Inferior parietal cortex (tissue), 1 donor: ENCODE data around the gene ESPNL.

Experiments used
- DNase-seq: peaks from one replicate; pipeline ENCODE4 v3.0.0-alpha.2; 2016; ENCODE audit errors: extremely low spot score

ESPNL gene

DNA sequence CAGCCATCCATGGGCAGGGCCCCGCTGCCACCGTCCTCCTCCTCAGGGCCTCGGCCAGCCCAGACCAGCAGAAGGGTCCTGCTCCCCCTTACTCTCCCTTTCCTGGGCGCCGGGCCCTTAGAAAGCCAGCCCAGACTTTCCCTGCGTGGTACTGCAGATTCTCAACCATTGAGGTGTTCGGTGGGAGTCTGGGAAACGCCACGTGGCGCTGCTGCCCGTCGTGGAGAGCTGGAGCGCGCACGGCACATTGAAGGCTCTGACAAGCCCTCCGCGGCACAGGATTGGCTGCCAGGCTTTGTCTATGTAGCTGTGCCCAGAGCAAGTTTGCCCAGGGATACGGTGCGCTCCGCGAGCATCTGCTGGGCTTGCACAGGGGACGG is 27.9 kb downstream of the ESPNL start:
- no peak for DNase-seq

DNA sequence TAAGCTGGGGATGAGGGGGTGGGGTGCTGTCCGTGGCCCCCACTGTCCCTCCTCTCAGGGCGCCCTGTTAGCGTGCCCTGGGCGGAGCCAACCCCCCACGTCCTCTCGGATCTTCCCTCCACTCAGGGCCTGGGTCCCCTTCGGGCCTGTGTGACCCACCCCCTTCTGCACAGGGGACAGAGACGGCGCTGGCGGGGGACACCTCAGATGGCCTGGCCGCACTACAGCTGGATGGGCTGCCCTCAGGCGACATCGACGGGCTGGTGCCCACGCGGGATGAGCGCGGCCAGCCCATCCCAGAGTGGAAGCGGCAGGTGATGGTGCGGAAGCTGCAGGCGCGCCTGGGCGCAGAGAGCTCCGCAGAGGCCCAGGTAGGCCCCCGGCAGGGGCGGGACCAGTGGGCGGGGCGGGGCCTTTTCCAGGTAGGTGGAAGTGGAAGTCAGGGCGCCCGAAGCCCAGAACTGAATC is 28.4 kb downstream of the ESPNL start:
- no peak for DNase-seq

DNA sequence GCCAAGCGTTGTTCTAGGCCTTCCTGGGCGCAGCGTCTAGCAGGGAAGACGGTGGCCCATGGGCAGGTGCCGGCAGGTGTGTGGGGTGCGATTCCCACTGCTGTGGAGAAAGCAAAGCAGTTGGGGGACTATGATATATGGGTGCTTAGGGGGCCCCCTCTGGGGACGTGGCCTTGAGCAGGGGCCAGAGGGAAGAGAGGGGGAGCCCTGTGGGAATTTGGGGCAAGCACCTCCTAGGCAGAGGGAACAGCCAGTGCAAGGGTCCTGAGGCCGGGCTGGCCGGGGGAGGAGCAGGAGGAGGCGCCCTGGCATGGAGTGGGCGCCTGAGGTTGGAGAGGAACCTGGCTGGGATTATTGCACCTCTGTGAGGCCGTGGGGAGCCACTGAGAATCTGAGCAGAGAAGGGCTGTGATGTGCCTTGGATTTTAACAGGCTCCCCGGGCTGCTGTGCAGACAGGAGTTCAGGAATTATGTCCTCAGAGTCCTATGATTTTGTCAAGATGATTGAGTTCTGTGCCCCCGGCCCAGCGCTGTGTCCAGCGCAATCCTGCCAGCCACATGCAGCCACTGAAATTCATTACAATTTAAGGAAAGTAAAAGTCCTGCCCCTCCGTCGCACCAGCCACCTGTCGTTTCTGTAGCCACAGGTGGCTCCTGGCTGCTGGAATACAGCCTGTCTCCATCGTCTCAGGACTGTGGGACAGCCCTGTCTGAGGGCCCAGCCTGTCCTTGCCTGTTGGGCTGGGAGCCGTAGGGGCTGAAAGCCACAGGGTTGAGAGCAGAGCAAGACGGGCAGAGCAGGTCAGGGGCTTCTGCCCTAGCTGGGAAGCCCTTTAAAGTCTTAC is 29.2 kb downstream of the ESPNL start:
- DNase-seq, result no peak

- DNase-seq, result no peak
These were observed 30.1 kb downstream of the ESPNL start for GRCh38 chr2:238130111-238130695.

- DNase-seq, result no peak
These were observed 30.8 kb downstream of the ESPNL start for GRCh38 chr2:238130696-238131628.

GRCh38 chr2:238131761-238132462 is 31.8 kb downstream of the ESPNL start:
- DNase-seq, result no peak

GRCh38 chr2:238132463-238133450 is 32.6 kb downstream of the ESPNL start:
- no peak for DNase-seq

GRCh38 chr2:238133499-238134392 is 33.6 kb downstream of the ESPNL start:
- DNase-seq, result no peak

DNA sequence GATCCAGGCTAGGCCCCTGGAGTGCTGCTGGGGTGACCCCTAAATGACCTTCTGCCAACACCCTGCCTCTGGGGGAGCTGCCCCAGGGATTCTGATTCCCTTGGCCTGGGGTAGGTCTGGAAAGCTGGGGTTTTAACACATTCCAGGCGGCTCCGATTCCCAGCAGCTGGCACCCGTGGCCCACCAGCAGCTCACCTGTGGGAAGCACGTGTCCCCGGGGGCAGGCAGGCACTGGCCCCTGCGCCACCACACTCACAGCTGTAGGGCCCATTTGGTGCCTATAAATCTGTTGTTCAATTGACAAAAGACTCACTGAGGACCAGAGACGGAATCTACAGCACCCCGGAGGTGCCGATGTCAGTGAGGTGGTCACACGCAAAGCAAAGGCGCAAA is 34.2 kb downstream of the ESPNL start:
- no peak for DNase-seq

GRCh38 chr2:238135601-238136150 is 35.5 kb downstream of the ESPNL start:
- DNase-seq, result no peak

- no peak for DNase-seq
These were observed 36.8 kb downstream of the ESPNL start for GRCh38 chr2:238136820-238137537.

DNA sequence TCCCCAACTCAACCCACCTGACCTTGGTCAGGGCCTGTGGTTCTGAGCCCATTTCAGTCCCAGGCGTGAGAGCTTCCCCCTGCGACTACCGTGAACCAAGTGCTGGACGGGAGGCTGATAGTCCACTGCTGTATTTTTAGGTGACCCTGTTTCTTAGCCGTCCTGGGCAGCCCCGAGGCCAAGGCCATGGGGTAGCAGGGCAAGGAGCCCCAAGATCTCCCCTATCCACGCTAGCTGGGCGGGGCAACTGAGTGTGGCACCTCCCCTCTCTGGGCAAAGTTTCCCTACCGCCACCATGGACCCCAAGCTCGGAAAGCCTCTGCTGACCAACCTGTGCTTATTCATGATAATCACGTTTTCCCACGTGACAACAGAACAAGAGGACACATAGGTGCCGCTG is 37.7 kb downstream of the ESPNL start:
- no peak for DNase-seq

DNA sequence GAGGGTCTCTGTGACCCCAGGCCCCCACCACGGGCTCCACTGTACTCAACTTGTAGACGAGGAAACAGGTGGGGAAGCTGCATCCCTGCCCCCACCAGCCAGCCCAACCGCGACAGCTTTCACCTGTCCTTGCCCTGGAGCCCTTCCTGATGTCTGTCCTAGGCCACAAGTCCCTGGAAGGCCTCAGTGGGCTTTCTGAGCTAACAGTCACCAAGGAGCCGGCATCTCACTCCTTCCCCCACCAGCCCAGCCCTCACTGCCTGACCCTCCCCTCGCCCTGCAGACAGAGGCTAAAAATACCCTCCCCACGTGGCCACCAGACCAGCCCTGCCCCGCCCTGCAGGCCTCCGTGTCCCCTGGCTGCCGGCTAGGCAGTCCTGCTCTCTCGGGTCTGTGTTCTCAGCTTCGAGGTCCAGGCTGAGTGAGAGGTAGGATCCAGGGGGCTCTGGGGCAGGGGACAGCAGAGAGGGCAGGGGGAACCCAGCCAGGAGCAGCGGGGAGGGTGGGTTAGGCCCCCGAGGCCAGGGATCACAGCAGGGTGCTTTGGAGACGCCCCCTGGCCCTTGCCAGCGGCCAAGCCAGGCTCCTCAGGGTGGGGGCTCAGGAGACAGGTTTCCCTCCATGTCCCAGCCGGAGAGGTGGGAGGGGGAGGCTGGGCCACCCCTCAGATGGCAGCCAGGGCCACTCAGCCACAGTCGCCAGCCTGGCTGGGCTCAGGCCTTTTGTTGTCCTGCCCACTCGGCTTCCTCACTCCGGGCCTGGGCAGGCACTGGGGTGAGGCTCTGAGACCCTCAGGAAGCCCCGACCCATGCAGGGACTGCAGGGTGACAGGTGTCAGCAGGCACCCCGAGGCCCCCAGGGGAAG is 38.4 kb downstream of the ESPNL start, which contains the start of gene KLHL30:
KLHL30 (plus strand) TSS at position 338 of the 865 bp plus-strand sequence. CDS start 2,087 bp downstream, outside the sequence.
- no peak for DNase-seq

DNA sequence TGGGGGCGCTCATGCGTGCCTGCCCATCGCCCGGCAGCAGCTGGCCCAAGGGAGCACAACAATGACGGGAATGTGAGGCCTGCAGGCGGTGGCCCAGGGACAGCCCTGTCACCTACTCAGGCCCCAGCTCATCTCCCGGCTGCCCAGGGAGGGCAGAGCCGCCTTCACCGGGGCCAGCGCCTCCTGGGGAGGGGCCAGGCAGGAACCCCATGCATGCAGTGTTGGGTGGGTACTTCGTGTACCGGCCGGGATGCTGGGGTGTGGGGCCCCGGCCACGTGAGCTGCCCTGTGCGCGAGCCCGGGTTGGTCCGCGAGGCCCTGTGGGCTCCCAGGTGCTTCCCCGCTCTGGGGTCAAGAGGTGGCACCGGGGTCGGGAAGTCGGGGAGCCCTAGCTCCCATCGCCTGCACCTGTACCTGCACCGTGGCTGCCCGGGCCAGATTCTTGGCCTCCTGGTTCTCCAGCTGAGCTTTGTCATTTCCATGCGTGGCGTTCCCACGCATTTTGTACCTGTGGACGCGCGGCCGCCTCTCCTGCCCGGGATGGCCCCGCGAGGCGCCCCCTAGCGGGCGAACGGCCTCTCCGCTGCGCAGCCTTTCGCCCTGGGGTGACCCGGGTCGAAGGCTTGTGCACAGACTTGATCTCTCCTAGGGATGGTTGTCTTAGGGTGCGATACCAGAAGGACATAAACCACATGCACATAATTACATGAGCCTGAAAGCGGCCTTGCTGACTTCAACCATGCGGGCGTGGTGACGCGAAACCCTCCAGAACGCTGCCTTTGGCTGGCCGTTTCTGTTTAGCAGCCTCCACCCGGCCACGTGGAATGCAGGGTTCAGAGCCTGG is 39.3 kb downstream of the ESPNL start:
- no peak for DNase-seq

DNA sequence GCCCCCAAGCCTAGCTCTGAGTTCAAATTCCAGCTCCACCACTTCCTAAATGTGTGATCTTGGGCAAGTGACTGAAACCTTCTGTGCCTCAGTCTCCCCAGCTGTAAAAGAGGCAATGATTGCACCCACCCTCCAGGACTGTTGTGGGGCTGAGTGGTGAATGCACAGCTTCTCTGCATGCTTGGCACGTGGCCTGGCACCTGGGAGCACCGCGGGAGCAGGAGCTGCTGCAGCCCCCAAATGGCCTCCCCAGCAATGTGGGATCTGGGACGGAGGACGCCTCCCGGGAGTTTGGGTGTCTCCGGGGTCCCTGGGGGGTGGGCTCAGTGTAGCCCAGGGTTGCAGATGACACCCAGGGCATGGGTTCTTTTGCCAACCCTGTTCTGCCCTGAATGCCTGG is 39.9 kb downstream of the ESPNL start:
- no peak for DNase-seq
